NCI-H2029 (cell line): ENCODE data around the gene SLC27A4.
A peak's percentile ranks its signal among the peaks of the same experiment; 100 is the strongest.

Experiments
- DNase-seq: peaks from one replicate; lab custom pipeline; 2025; lab: John Stamatoyannopoulos, UW

SLC27A4 gene

GRCh38 chr9:128365525-128365924 is 25.2 kb downstream of the SLC27A4 start:
- no peak for DNase-seq

GRCh38 chr9:128369024-128369706 is 28.8 kb downstream of the SLC27A4 start:
- no peak for DNase-seq

GRCh38 chr9:128370367-128370751 is 30.0 kb downstream of the SLC27A4 start:
- DNase-seq = no peak

GRCh38 chr9:128370752-128371629 is 30.7 kb downstream of the SLC27A4 start, which contains the start of gene URM1:
URM1 (plus strand) TSS chr9:128371374; CDS start chr9:128371381, 7 bp downstream.
- DNase-seq = peak; percentile 92

GRCh38 chr9:128371630-128372117 is 31.3 kb downstream of the SLC27A4 start:
- DNase-seq = no peak

GRCh38 chr9:128372188-128372641 is 31.9 kb downstream of the SLC27A4 start:
- DNase-seq = peak; percentile 5

GRCh38 chr9:128372784-128373183 is 32.5 kb downstream of the SLC27A4 start:
- no peak for DNase-seq

GRCh38 chr9:128374221-128374675 is 33.9 kb downstream of the SLC27A4 start:
- DNase-seq = no peak

GRCh38 chr9:128375865-128376264 is 35.5 kb downstream of the SLC27A4 start:
- DNase-seq = no peak

GRCh38 chr9:128382261-128382660 is 41.9 kb downstream of the SLC27A4 start:
- DNase-seq = no peak

- DNase-seq = no peak
Measured at GRCh38 chr9:128383007-128383753, 42.9 kb downstream of the SLC27A4 start.

- DNase-seq = no peak
Measured at GRCh38 chr9:128383791-128384190, 43.5 kb downstream of the SLC27A4 start.

GRCh38 chr9:128384801-128385495 is 44.6 kb downstream of the SLC27A4 start:
- no peak for DNase-seq

- DNase-seq = no peak
Measured at GRCh38 chr9:128385496-128386460, 45.5 kb downstream of the SLC27A4 start.

GRCh38 chr9:128388150-128388549 is 47.8 kb downstream of the SLC27A4 start:
- no peak for DNase-seq

- DNase-seq = peak; percentile 70
Measured at GRCh38 chr9:128389395-128390149, 49.2 kb downstream of the SLC27A4 start.

GRCh38 chr9:128390150-128390812 is 50.0 kb downstream of the SLC27A4 start:
- no peak for DNase-seq

GRCh38 chr9:128390813-128391711 is 50.7 kb downstream of the SLC27A4 start:
- DNase-seq = no peak
